ENCODE measurements around the gene STING1. TPM values are rescaled to one million over a fixed set of nuclear protein-coding genes. Genes with fewer than 3 reads are reported as not detected.

The STING1 gene
- total and polyA plus RNA-seq, 7 experiments from 2014 or later: 84.6 to 213 (median 130) TPM

- DNase-seq (no peak), ATAC-seq (no peak)
- no peak overlapping the region for H3K27ac ChIP-seq (ENCODE audit: low read depth, low read length)
- H3K27ac Mint-ChIP-seq: peak overlapping the region in 2 of 9 donors; percentile 20 to 51
- H3K27me3 Mint-ChIP-seq: no peaks in the 10 kb centered on the region
- H3K36me3 Mint-ChIP-seq: peaks cover 0 to 21% (median 4%) of the 10 kb centered on the region in 5 donors
- H3K4me1 Mint-ChIP-seq: peaks cover 0 to 21% (median 12%) of the 10 kb centered on the region in 7 donors
- no peaks in the 10 kb centered on the region for H3K9me3 ChIP-seq (ENCODE audit: control insufficient read depth in 2 of 3, low read length in 3 of 3)
- no peaks in the 10 kb centered on the region for H3K27me3 ChIP-seq (ENCODE audit: control insufficient read depth in 2 of 2, insufficient read depth in 2 of 2, low read length in 2 of 2)
- no peak overlapping the region for H3K4me3 ChIP-seq (ENCODE audit: low read length)
- H3K4me1 ChIP-seq (ENCODE audit: control insufficient read depth in 2 of 2, insufficient read depth in 2 of 2, low read length in 2 of 2): peaks cover 0 to 5% of the 10 kb centered on the region in 2 donors
- peaks cover 0 to 5% (median 0%) of the 10 kb centered on the region in 3 experiments for H3K36me3 ChIP-seq (ENCODE audit: control insufficient read depth in 2 of 3, insufficient read depth in 3 of 3, low read length in 3 of 3)
- intact Hi-C loops (cut with micrococcal nuclease): no loop called here
- ChIA-PET POLR2A (no interaction called here), CTCF (interaction anchor here (1.7 kb wide), 1 partner anchor 9 kb away, joined by 6 read pairs; no protein-coding TSS in a partner anchor)
- no peak overlapping the region for H3K4me3 Mint-ChIP-seq
- H3K9me3 Mint-ChIP-seq: no peaks in the 10 kb centered on the region
These were observed 50.9 kb downstream of the STING1 start for GRCh38 chr5:139431706-139432105.

DNA sequence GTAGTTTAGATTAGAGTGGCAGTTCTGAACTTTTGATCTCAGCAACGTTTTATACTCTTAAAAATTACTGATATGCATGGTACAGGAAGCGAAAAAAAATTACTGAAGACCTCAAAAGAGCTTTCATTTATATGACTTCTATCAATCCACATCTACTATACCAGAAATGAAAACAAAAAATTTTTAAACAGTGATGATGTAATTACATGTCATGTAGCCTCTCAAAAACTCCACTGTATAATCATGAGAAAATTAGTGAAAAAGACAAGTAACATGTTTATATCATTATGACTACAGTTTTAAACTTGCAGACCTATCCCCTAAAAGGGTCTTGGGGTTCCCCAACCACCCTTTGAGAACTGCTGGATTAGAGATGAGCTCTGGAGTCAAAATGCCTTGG is 52.5 kb downstream of the STING1 start:
- Histone ChIP-seq H3K9me3 (ENCODE audit: control insufficient read depth in 2 of 3, low read length in 3 of 3) (no peaks in the 10 kb centered on the region), H3K36me3 (ENCODE audit: control insufficient read depth in 2 of 3, insufficient read depth in 3 of 3, low read length in 3 of 3) (peaks cover 0 to 5% (median 0%) of the 10 kb centered on the region in 3 experiments), H3K4me3 (ENCODE audit: low read length) (no peak overlapping the region), H3K27ac (ENCODE audit: low read depth, low read length) (no peak overlapping the region), H3K27me3 (ENCODE audit: control insufficient read depth in 2 of 2, insufficient read depth in 2 of 2, low read length in 2 of 2) (no peaks in the 10 kb centered on the region), H3K4me1 (ENCODE audit: control insufficient read depth in 2 of 2, insufficient read depth in 2 of 2, low read length in 2 of 2) (peaks cover 0 to 5% of the 10 kb centered on the region in 2 donors)
- intact Hi-C loops (cut with micrococcal nuclease): no loop called here
- H3K4me3 Mint-ChIP-seq: peak overlapping the region in 5 of 10 donors; percentile 12 to 38 (median 18)
- DNase-seq (peak in 6 of 9 donors; percentile 21 to 65 (median 52)), ATAC-seq (peak; percentile 76)
- H3K9me3 Mint-ChIP-seq: no peaks in the 10 kb centered on the region
- peaks cover 0 to 18% (median 5%) of the 10 kb centered on the region in 5 donors for H3K36me3 Mint-ChIP-seq
- no peaks in the 10 kb centered on the region for H3K27me3 Mint-ChIP-seq
- ChIA-PET POLR2A (interaction anchor here (0.6 to 2.0 kb wide), 7 partner anchors 9 to 136 kb away, joined by 3 to 13 read pairs (median 3); partner anchors contain the start of gene DNAJC18), CTCF (interaction anchor here (0.7 to 2.0 kb wide), 5 partner anchors 8 to 84 kb away, joined by 3 to 6 read pairs (median 5); no protein-coding TSS in a partner anchor)
- peaks cover 0 to 21% (median 12%) of the 10 kb centered on the region in 7 donors for H3K4me1 Mint-ChIP-seq
- peak overlapping the region in 8 of 9 donors; percentile 67 to 90 (median 84) for H3K27ac Mint-ChIP-seq

DNA sequence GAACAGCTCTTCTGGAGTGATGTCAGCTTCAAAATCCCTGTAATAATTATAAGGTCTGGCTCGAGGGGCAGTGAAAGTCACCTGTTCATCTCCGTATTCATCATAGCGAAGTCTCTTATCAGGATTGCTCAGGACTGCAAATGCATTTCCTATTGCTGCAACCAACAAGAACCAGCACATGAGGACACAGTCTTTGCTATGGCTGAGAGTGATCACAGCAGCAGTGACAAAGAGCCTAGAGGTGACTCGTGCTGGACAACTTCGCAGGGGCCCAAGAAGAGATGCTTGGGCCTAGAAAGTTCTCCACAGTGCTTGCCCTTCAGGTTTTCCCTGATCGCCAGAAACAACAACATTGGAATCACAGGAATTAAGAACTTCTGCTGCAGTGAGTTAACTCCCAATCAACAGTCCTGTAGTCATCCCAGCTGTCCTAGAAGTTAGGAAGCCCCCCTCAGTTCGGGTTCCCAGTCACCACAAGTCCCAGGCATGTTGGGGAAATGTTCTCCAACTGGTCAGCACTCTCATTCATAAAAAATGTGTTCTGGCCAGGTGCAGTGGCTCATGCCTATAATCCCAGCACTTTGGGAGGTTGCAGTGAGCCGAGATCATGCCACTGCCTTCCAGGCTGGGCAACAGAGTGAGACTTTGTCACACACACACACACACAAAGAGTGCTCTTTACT is 56.2 kb downstream of the STING1 start:
- Histone ChIP-seq H3K27me3 (ENCODE audit: control insufficient read depth in 2 of 2, insufficient read depth in 2 of 2, low read length in 2 of 2) (no peaks in the 10 kb centered on the region), H3K9me3 (ENCODE audit: control insufficient read depth in 2 of 3, low read length in 3 of 3) (no peaks in the 10 kb centered on the region), H3K36me3 (ENCODE audit: control insufficient read depth in 2 of 3, insufficient read depth in 3 of 3, low read length in 3 of 3) (peaks cover 0 to 5% (median 3%) of the 10 kb centered on the region in 3 experiments), H3K27ac (ENCODE audit: low read depth, low read length) (no peak overlapping the region), H3K4me1 (ENCODE audit: control insufficient read depth in 2 of 2, insufficient read depth in 2 of 2, low read length in 2 of 2) (peaks cover 3 to 9% of the 10 kb centered on the region in 2 donors), H3K4me3 (ENCODE audit: low read length) (no peak overlapping the region)
- peaks cover 0 to 22% (median 21%) of the 10 kb centered on the region in 5 donors for H3K36me3 Mint-ChIP-seq
- no peaks in the 10 kb centered on the region for H3K9me3 Mint-ChIP-seq
- H3K4me3 Mint-ChIP-seq: no peak overlapping the region
- H3K4me1 Mint-ChIP-seq: peaks cover 4 to 29% (median 21%) of the 10 kb centered on the region in 7 donors
- DNase-seq (no peak), ATAC-seq (no peak)
- POLR2A ChIA-PET: interaction anchor here (1.3 to 9.4 kb wide), 2 partner anchors 13 to 88 kb away, joined by 4 to 102 read pairs; partner anchors contain the start of gene DNAJC18
- intact Hi-C loops (cut with micrococcal nuclease): no loop called here
- CTCF ChIA-PET: interaction anchor here (0.7 to 9.5 kb wide), 3 partner anchors 13 to 88 kb away, joined by 3 to 310 read pairs (median 4); partner anchors contain the start of gene DNAJC18
- no peak overlapping the region for H3K27ac Mint-ChIP-seq
- no peaks in the 10 kb centered on the region for H3K27me3 Mint-ChIP-seq

Other genes starting within 250 kb of the STING1 start
- gene MATR3, start 189.0 kb downstream of the STING1 start, total RNA-seq: 100 to 1,000 TPM; 219 to 333 (median 274) TPM
- 100 to 1,000 TPM; 313 to 379 TPM for gene MATR3, start 189.0 kb downstream of the STING1 start, polyA plus RNA-seq
- 100 to 1,000 TPM in 3 of 5 experiments, 10 to 100 TPM in 2; 88.8 to 121 (median 106) TPM for gene PAIP2, start 140.9 kb downstream of the STING1 start, total RNA-seq
- gene PAIP2, start 140.9 kb downstream of the STING1 start, polyA plus RNA-seq: 100 to 1,000 TPM; 374 to 417 TPM
- gene SLC23A1, start 99.5 kb downstream of the STING1 start, total RNA-seq: 1 to 10 TPM in 1 of 5 experiments, not detected in 4; 4.7 TPM
- gene SLC23A1, start 99.5 kb downstream of the STING1 start, polyA plus RNA-seq: not detected
- 10 to 100 TPM in 3 of 5 experiments, under 1 TPM in 2; 0.60 to 70.6 (median 12.8) TPM for gene MZB1, start 92.8 kb downstream of the STING1 start, total RNA-seq
- under 1 TPM; 0.25 to 0.80 TPM for gene MZB1, start 92.8 kb downstream of the STING1 start, polyA plus RNA-seq
- gene PROB1, start 87.7 kb downstream of the STING1 start, total RNA-seq: 1 to 10 TPM in 2 of 5 experiments, under 1 TPM in 3; 0.58 to 4.9 (median 0.97) TPM
- under 1 TPM in 1 of 2 donors, not detected in 1; 0.26 TPM for gene PROB1, start 87.7 kb downstream of the STING1 start, polyA plus RNA-seq
- gene SPATA24, start 78.7 kb downstream of the STING1 start, total RNA-seq: 1 to 10 TPM; 4.4 to 7.6 (median 5.8) TPM
- gene SPATA24, start 78.7 kb downstream of the STING1 start, polyA plus RNA-seq: 1 to 10 TPM; 4.6 to 6.6 TPM
- gene DNAJC18, start 43.2 kb downstream of the STING1 start, total RNA-seq: 1 to 10 TPM; 2.2 to 9.7 (median 4.9) TPM
- gene DNAJC18, start 43.2 kb downstream of the STING1 start, polyA plus RNA-seq: 1 to 10 TPM; 3.8 to 6.8 TPM
- gene ECSCR, start 20.0 kb downstream of the STING1 start, total RNA-seq: under 1 TPM in 3 of 5 experiments, not detected in 2; 0.37 to 0.73 (median 0.38) TPM
- gene ECSCR, start 20.0 kb downstream of the STING1 start, polyA plus RNA-seq: under 1 TPM in 1 of 2 donors, not detected in 1; 0.19 TPM
- gene SMIM33, start 11.8 kb downstream of the STING1 start, total RNA-seq: under 1 TPM in 3 of 5 experiments, not detected in 2; 0.14 to 0.99 (median 0.27) TPM
- gene SMIM33, start 11.8 kb downstream of the STING1 start, polyA plus RNA-seq: under 1 TPM; 0.09 to 0.64 TPM
- gene UBE2D2, start 78.6 kb upstream of the STING1 start, total RNA-seq: 100 to 1,000 TPM; 145 to 214 (median 184) TPM
- 100 to 1,000 TPM; 320 to 343 TPM for gene UBE2D2, start 78.6 kb upstream of the STING1 start, polyA plus RNA-seq
- 10 to 100 TPM in 1 of 5 experiments, 1 to 10 TPM in 3, under 1 TPM in 1; 0.73 to 21.4 (median 3.5) TPM for gene CXXC5, start 165.6 kb upstream of the STING1 start, total RNA-seq
- 1 to 10 TPM; 1.7 to 2.2 TPM for gene CXXC5, start 165.6 kb upstream of the STING1 start, polyA plus RNA-seq

All from naive thymus-derived CD4-positive, alpha-beta T cell (primary cell).